GM23338 (cell line): ENCODE measurements around the gene LPP. TPM values are rescaled to one million over a fixed set of nuclear protein-coding genes. Genes with fewer than 3 reads are reported as not detected.

ENCODE experiments used
- ATAC-seq: fragments of 200-7000 bp; cut with Tn5 transposase; 3 replicates; pipeline ENCODE4 v1.9.1; 2020
- DNase-seq: peaks from one replicate; pipeline ENCODE4 v3.0.0-alpha.2; 2015; ENCODE audit warnings: low spot score
- H2AFZ ChIP-seq: fragments of 200-600 bp; sonication (generic); 2 replicates; pipeline ENCODE4 v1.8.0; 2016; ENCODE audit warnings: antibody characterized with exemption, mild to moderate bottlenecking, moderate library complexity
- H3F3A ChIP-seq: fragments of 200-600 bp; sonication (generic); replicated peaks from 2 replicates; pipeline ENCODE4 v1.8.0; 2017; ENCODE audit warnings: antibody characterized with exemption, mixed run types, low read depth
- H3K27ac ChIP-seq: fragments of 200-600 bp; sonication (generic); 2 replicates; pipeline ENCODE4 v1.6.1; 2016; ENCODE audit warnings: low read depth
- H3K27me3 ChIP-seq: fragments of 200-600 bp; sonication (generic); 2 replicates; pipeline ENCODE4 v1.8.0; 2016; ENCODE audit warnings: mild to moderate bottlenecking, mixed run types, moderate library complexity; ENCODE audit not compliant: insufficient read depth
- H3K36me3 ChIP-seq: fragments of 200-600 bp; sonication (generic); 2 replicates; pipeline ENCODE4 v1.8.0; 2016; ENCODE audit warnings: mild to moderate bottlenecking; ENCODE audit not compliant: insufficient read depth
- H3K4me1 ChIP-seq: fragments of 200-600 bp; sonication (generic); 2 replicates; pipeline ENCODE4 v1.8.0; 2016; ENCODE audit warnings: mild to moderate bottlenecking, moderate library complexity; ENCODE audit not compliant: insufficient read depth
- H3K4me2 ChIP-seq: fragments of 200-600 bp; sonication (generic); 2 replicates; pipeline ENCODE4 v1.7.1; 2017; ENCODE audit warnings: mixed run types
- H3K4me3 ChIP-seq: fragments of 200-600 bp; sonication (generic); 2 replicates; pipeline ENCODE4 v1.6.1; 2016; ENCODE audit warnings: mixed run types
- H3K79me2 ChIP-seq: fragments of 200-600 bp; sonication (generic); replicated peaks from 2 replicates; pipeline ENCODE4 v1.8.0; 2017; ENCODE audit warnings: mild to moderate bottlenecking; ENCODE audit not compliant: insufficient read depth
- H3K9me2 ChIP-seq: fragments of 200-600 bp; sonication (generic); 2 replicates; pipeline ENCODE4 v1.8.0; 2017; ENCODE audit not compliant: insufficient read depth
- H4K20me1 ChIP-seq: fragments of 200-600 bp; sonication (generic); replicated peaks from 2 replicates; pipeline ENCODE4 v1.8.0; 2017; ENCODE audit warnings: mild to moderate bottlenecking; ENCODE audit not compliant: insufficient read depth
- H3K27ac Mint-ChIP-seq: 2 replicates; pipeline ENCODE4 v1.8.0; 2020; ENCODE audit warnings: inconsistent platforms, mild to moderate bottlenecking, moderate library complexity, mixed read lengths
- H3K27me3 Mint-ChIP-seq: 3 replicates; pipeline ENCODE4 v1.8.0; 2022; ENCODE audit warnings: low read depth, mild to moderate bottlenecking, moderate library complexity, mixed read lengths, inconsistent platforms; ENCODE audit not compliant: insufficient read depth, poor library complexity
- H3K36me3 Mint-ChIP-seq: 3 replicates; pipeline ENCODE4 v1.8.0; 2021; ENCODE audit warnings: low read depth, mild to moderate bottlenecking, inconsistent platforms, moderate library complexity, mixed read lengths
- H3K4me1 Mint-ChIP-seq: 3 replicates; pipeline ENCODE4 v1.8.0; 2020; ENCODE audit warnings: mild to moderate bottlenecking, inconsistent platforms, mixed read lengths
- H3K4me3 Mint-ChIP-seq: 3 replicates; pipeline ENCODE4 v1.8.0; 2021; ENCODE audit warnings: moderate library complexity, mild to moderate bottlenecking, inconsistent platforms, mixed read lengths
- H3K9me3 Mint-ChIP-seq: 3 replicates; pipeline ENCODE4 v1.8.0; 2020; ENCODE audit warnings: moderate library complexity, mild to moderate bottlenecking, inconsistent platforms, mixed read lengths
- CREB1 ChIP-seq: fragments of 250-450 bp; sonication (Bioruptor Pico); IDR thresholded peaks from 2 replicates; pipeline ENCODE4 v1.5.0; 2020; ENCODE audit warnings: low read depth, mild to moderate bottlenecking, moderate library complexity
- EZH2phosphoT487 ChIP-seq: fragments of 200-600 bp; sonication (generic); IDR thresholded peaks from one replicate; pipeline ENCODE4 v1.8.1; 2018; ENCODE audit warnings: antibody characterized with exemption; ENCODE audit not compliant: unreplicated experiment
- POLR2AphosphoS5 ChIP-seq: IDR thresholded peaks from 2 replicates; pipeline ENCODE4 v1.6.1; 2016; ENCODE audit warnings: antibody characterized with exemption, low read depth
- ZNF331 ChIP-seq: fragments of 250-450 bp; sonication (Bioruptor Pico); IDR thresholded peaks from 2 replicates; pipeline ENCODE4 v1.5.0; 2020; ENCODE audit warnings: low read depth, mild to moderate bottlenecking, moderate library complexity
- polyA plus RNA-seq: library from polyadenylated mRNA; unstranded; fragments of >200 nt; fragmentation: Nextera tagmentation; extraction: Ambion mirVana; gene quantifications from 2 replicates; pipeline ENCODE4 v1.2.1, GENCODE V29; 2016
- total RNA-seq: library from RNA; depleted of rRNA; stranded (reverse); fragments of >200 nt; shearing (Covaris generic); gene quantifications from 2 replicates; pipeline ENCODE4 v1.2.3, GENCODE V29; 2014
- TF ChIP-seq, protein P1 (sequence below): fragments of 250-450 bp; sonication (Bioruptor Pico); IDR thresholded peaks from 2 replicates; pipeline ENCODE4 v1.5.0; 2020; ENCODE audit warnings: mild to moderate bottlenecking, moderate library complexity
- TF ChIP-seq, protein P2 (sequence below), 2 experiments: fragments of 200-600 bp in 1 of 2; sonication (generic) in 1 of 2; conservative IDR thresholded peaks; 2 replicates each; pipeline versions ENCODE4 v1.5.1 to v1.6.1; 2016 to 2017; ENCODE audit warnings: antibody characterized with exemption in 2 of 2, low read depth in 2 of 2, mild to moderate bottlenecking in 2 of 2, moderate library complexity in 1 of 2
- TF ChIP-seq, protein P3 (sequence below): IDR thresholded peaks from one replicate; pipeline ENCODE4 v1.6.1; 2018; ENCODE audit warnings: antibody characterized with exemption; ENCODE audit not compliant: unreplicated experiment

Gene LPP
- total and polyA plus RNA-seq, 2 experiments from 2014 or later, result 23.0 to 35.2 TPM

DNA sequence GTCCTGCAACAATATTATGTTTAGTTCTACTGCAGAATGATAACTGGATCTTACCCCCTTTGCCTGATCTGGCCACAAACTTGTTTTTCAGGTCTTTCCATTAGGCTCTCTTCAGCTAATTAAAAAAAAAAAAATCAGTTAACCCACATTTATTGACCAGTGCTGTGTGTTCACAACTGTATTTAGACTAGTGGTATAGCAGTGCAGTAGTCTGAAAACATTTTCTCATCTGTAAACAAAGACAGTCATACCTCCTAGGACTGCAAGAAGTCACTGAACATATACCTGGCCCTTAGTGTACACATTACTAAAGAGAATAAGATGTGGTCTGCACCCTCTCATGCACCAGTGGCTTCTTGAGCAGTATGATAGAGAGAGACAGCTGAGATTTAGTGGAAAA is 22.5 kb downstream of the LPP start:
- Histone ChIP-seq H3K4me1 (peaks cover 8% of the 10 kb centered on the region; the same call in 1 of the 2 replicates), H3K79me2 (peaks cover 63% of the 10 kb centered on the region), H3K4me3 (no peak overlapping the region), H3K36me3 (0 out of 2 replicates have a peak, but pooled peaks cover 4% of the 10 kb centered on the region), H3K4me2 (no peak overlapping the region), H3K27me3 (no peaks in the 10 kb centered on the region), H3K9me2 (no peaks in the 10 kb centered on the region), H3K27ac (no peak overlapping the region), H2AFZ (no peak overlapping the region), H4K20me1 (no peaks in the 10 kb centered on the region; the same call in 1 of the 2 replicates), H3F3A (no peaks in the 10 kb centered on the region)
- DNase-seq (no peak), ATAC-seq (no peak)
- Mint-ChIP-seq H3K9me3 (no peaks in the 10 kb centered on the region), H3K27ac (no peak overlapping the region), H3K27me3 (peaks cover 7% of the 10 kb centered on the region), H3K36me3 (no peaks in the 10 kb centered on the region; the same call in 1 of the 3 replicates), H3K4me1 (peaks cover 27% of the 10 kb centered on the region), H3K4me3 (no peak overlapping the region)
- TF ChIP-seq CREB1 (CRISPR knock-in tag) (no peak), ZNF331 (CRISPR knock-in tag) (no peak), POLR2AphosphoS5 (no peak), EZH2phosphoT487 (no peak)
- TF ChIP-seq, protein P1, sequence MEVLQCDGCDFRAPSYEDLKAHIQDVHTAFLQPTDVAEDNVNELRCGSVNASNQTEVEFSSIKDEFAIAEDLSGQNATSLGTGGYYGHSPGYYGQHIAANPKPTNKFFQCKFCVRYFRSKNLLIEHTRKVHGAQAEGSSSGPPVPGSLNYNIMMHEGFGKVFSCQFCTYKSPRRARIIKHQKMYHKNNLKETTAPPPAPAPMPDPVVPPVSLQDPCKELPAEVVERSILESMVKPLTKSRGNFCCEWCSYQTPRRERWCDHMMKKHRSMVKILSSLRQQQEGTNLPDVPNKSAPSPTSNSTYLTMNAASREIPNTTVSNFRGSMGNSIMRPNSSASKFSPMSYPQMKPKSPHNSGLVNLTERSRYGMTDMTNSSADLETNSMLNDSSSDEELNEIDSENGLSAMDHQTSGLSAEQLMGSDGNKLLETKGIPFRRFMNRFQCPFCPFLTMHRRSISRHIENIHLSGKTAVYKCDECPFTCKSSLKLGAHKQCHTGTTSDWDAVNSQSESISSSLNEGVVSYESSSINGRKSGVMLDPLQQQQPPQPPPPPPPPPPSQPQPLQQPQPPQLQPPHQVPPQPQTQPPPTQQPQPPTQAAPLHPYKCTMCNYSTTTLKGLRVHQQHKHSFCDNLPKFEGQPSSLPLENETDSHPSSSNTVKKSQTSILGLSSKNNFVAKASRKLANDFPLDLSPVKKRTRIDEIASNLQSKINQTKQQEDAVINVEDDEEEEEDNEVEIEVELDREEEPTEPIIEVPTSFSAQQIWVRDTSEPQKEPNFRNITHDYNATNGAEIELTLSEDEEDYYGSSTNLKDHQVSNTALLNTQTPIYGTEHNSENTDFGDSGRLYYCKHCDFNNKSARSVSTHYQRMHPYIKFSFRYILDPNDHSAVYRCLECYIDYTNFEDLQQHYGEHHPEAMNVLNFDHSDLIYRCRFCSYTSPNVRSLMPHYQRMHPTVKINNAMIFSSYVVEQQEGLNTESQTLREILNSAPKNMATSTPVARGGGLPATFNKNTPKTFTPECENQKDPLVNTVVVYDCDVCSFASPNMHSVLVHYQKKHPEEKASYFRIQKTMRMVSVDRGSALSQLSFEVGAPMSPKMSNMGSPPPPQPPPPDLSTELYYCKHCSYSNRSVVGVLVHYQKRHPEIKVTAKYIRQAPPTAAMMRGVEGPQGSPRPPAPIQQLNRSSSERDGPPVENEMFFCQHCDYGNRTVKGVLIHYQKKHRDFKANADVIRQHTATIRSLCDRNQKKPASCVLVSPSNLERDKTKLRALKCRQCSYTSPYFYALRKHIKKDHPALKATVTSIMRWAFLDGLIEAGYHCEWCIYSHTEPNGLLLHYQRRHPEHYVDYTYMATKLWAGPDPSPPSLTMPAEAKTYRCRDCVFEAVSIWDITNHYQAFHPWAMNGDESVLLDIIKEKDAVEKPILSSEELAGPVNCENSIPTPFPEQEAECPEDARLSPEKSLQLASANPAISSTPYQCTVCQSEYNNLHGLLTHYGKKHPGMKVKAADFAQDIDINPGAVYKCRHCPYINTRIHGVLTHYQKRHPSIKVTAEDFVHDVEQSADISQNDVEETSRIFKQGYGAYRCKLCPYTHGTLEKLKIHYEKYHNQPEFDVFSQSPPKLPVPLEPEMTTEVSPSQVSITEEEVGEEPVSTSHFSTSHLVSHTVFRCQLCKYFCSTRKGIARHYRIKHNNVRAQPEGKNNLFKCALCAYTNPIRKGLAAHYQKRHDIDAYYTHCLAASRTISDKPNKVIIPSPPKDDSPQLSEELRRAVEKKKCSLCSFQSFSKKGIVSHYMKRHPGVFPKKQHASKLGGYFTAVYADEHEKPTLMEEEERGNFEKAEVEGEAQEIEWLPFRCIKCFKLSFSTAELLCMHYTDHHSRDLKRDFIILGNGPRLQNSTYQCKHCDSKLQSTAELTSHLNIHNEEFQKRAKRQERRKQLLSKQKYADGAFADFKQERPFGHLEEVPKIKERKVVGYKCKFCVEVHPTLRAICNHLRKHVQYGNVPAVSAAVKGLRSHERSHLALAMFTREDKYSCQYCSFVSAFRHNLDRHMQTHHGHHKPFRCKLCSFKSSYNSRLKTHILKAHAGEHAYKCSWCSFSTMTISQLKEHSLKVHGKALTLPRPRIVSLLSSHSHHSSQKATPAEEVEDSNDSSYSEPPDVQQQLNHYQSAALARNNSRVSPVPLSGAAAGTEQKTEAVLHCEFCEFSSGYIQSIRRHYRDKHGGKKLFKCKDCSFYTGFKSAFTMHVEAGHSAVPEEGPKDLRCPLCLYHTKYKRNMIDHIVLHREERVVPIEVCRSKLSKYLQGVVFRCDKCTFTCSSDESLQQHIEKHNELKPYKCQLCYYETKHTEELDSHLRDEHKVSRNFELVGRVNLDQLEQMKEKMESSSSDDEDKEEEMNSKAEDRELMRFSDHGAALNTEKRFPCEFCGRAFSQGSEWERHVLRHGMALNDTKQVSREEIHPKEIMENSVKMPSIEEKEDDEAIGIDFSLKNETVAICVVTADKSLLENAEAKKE (CRISPR knock-in tag), result no peak
- TF ChIP-seq, protein P2, sequence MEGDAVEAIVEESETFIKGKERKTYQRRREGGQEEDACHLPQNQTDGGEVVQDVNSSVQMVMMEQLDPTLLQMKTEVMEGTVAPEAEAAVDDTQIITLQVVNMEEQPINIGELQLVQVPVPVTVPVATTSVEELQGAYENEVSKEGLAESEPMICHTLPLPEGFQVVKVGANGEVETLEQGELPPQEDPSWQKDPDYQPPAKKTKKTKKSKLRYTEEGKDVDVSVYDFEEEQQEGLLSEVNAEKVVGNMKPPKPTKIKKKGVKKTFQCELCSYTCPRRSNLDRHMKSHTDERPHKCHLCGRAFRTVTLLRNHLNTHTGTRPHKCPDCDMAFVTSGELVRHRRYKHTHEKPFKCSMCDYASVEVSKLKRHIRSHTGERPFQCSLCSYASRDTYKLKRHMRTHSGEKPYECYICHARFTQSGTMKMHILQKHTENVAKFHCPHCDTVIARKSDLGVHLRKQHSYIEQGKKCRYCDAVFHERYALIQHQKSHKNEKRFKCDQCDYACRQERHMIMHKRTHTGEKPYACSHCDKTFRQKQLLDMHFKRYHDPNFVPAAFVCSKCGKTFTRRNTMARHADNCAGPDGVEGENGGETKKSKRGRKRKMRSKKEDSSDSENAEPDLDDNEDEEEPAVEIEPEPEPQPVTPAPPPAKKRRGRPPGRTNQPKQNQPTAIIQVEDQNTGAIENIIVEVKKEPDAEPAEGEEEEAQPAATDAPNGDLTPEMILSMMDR (conservative IDR thresholded peaks at IDR 0.05; ENCODE audit: low read depth in 2 of 2), result no peak
- TF ChIP-seq, protein P3, sequence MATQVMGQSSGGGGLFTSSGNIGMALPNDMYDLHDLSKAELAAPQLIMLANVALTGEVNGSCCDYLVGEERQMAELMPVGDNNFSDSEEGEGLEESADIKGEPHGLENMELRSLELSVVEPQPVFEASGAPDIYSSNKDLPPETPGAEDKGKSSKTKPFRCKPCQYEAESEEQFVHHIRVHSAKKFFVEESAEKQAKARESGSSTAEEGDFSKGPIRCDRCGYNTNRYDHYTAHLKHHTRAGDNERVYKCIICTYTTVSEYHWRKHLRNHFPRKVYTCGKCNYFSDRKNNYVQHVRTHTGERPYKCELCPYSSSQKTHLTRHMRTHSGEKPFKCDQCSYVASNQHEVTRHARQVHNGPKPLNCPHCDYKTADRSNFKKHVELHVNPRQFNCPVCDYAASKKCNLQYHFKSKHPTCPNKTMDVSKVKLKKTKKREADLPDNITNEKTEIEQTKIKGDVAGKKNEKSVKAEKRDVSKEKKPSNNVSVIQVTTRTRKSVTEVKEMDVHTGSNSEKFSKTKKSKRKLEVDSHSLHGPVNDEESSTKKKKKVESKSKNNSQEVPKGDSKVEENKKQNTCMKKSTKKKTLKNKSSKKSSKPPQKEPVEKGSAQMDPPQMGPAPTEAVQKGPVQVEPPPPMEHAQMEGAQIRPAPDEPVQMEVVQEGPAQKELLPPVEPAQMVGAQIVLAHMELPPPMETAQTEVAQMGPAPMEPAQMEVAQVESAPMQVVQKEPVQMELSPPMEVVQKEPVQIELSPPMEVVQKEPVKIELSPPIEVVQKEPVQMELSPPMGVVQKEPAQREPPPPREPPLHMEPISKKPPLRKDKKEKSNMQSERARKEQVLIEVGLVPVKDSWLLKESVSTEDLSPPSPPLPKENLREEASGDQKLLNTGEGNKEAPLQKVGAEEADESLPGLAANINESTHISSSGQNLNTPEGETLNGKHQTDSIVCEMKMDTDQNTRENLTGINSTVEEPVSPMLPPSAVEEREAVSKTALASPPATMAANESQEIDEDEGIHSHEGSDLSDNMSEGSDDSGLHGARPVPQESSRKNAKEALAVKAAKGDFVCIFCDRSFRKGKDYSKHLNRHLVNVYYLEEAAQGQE, result no peak
